ENCODE measurements around the gene ATP5F1D.
"Not testable (repeated sequence)": the region's sequence is repeated elsewhere in the genome, so short reads cannot be mapped to it uniquely, and the experiment has no call there.

The ATP5F1D gene

DNA sequence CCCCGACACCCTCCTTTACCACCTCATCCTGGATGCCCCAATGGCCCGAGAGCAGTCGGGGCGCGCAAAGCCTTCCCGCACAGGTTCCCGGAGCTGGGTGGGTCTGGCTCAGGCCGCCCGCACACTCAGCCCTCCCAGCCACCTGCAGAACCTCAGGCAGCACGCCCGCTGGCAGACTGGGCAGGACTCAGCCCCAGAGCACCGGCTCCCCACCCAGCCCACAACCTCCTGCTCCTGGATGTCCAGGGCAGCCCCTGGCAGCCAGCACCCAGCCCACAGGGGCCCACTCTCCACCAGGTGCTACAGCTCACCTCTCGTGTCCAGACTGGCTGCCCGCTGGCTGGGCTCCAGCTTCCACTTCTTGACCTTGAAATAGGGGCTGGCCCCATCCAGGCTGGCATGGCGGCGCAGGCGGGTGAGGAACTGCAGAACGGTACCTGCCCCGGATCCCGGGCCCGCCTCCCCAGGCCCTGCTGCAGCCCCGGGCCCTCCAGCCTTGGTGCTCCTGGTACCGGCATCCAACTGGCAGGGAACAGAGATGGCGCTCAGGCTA lies 8.4 kb upstream of the ATP5F1D start:
- no peak for DNase-seq (ENCODE audit: low read depth)

DNA sequence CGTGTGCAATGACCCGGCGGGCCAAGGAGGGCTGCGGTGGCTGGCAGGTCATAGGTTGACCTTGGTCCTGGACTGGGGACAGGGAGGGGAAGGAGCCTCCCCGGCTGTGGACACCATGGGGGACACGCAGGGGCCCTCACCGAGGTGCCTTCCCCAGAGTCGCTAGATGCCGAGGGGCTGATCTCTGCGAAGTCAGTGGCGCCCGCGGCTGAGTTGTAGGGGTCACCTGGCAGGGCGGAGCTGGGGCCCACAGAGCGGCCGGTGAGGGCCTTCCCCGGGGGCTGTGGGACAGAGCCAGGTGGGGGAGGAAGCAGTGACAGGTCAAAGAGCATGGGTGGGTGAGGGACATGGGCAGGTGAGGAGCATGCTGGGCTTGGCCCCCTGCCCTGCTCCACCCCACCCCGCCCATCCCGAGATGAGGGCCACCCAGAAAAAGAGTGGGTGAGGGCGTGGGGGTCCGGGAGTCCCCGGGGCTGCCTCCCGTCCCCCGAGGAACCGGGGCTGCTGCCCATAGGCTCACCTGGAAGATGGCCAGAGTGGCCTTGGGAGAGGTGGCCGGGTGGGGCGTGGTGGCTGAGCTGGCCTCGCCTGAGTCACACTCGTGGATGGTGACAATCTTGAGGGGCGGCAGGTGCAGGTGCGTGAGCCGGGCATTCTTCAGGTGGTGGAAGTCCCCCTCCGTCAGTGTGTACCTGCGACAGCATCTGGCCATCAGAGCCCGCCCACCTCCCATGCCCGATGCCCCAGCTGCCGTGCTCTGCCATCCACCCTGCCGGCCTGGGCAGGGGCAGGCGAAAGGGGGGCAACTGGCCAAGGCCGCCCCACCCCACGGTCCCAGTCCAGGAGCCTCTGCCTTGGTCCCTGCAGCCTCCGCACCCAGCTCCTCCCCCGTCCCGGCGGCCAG lies 7.2 kb upstream of the ATP5F1D start:
- DNase-seq (ENCODE audit: low read depth), result no peak

DNA sequence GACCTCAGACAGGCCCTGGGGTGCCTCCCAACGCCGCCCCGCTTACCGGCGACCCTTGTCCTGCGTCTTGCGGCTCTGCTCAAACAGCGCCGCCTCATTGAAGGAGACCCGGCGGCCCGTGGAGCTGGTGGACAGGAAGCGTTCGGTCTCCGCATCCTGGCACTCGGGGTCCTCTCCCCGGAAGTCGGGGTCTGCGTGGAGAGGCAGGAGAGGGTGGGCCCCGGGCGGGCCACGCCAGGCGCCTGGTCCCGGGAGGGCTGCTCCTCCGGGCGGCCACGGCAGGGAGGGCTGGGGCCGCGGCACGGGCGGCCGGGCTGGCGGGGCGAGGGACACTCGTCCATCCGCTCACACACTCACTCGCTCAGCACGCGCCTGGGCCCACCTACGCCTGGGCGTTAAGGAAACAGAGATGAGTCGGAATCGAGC lies 6.6 kb upstream of the ATP5F1D start:
- DNase-seq (ENCODE audit: low read depth), result no peak

DNA sequence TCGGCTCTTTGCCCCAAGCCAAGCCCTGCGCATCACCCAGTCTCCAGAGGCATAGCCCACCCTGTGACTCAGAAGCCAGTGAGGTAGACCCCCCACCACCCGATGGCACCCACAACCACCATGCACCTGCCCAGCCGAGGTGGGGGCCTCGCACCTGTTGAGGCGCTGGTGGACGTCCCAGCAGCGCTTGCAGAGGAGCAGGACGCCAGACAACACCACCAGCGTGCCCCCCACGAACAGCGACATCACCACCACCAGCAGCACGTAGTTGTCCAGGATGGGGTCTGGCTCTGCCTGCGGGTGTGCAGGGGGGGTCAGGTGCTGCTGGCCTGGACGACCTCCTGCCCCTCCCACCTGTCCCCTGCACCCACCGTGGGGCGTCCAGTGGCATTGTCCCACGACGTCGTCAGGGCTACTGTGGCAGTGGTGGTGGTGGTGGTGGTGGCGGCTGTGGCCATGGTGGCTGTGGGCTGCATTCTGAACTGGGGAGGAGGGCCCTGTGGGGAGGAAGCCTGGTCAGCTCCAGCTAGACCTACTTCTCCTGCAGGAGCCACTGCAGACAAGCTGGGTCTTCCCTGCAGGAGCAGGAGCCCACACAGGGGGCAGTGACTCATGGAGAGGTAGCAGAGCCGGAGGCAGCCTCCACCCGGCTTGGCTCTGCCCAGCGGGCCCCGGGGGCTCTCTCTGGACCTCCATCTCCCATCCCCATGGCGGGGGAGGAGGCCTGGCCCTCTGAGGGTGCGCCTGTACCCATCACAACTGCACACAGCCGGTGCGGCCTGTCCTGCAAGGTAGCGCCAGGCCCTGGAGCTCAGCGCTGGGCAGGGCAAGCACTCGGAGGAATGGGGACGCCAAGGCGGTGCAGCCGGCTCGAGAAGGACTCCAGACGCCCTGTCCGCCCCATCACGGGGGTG lies 5.7 kb upstream of the ATP5F1D start:
- DNase-seq (ENCODE audit: low read depth), result no peak

DNA sequence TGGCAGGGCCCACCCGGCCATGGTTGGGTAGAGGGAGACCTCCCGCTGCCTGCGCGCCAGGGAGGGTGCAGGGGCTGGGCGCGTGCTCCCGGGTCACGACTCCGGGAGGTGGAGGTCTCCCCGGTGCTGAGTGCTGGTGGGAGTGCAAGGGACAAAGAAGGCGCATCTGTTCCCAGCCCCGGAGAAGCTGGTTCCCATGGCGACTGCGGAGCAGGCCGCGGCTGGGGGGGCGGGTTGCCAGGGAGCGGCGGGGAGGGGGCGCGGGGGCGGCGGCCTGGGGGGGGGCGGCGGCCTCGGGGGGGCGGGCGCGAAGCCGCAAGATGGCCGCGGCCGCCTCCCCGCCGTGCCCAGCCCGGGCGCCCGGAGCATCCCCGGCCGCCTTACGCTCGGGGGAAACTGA lies 5.0 kb upstream of the ATP5F1D start:
- no peak for DNase-seq (ENCODE audit: low read depth)

DNA sequence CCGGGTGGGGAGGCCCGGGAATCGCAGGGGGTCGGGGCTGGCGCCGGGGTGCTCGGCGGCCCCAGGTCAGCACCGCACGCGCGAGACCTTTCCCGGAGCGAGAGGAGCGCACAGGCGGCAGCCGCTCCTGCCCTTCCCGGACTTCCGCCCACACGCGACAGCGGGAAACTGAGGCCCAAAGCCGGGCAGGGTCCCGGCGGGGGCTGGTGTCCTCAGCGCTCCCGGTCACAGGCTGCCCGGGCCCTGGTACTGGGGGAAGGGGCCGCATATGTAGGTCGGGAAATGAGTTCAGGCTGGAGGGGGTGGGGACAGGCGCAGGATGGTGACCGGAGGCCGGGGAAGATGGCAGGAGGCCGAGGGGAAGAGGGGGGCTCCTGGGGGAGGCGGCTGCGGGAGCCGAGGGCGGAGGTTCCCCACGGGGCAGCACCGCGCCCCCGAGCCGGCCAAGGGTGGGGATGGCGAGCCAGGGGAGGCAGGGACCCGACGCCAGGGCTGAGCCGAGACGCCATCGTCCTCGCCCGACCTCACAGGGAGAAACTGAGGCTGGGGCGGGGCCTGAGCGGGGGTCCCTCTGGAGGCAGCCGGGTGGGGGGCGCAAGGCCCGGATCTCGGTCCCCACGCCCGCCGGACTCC lies 4.4 kb upstream of the ATP5F1D start:
- DNase-seq (ENCODE audit: low read depth), result no peak

DNA sequence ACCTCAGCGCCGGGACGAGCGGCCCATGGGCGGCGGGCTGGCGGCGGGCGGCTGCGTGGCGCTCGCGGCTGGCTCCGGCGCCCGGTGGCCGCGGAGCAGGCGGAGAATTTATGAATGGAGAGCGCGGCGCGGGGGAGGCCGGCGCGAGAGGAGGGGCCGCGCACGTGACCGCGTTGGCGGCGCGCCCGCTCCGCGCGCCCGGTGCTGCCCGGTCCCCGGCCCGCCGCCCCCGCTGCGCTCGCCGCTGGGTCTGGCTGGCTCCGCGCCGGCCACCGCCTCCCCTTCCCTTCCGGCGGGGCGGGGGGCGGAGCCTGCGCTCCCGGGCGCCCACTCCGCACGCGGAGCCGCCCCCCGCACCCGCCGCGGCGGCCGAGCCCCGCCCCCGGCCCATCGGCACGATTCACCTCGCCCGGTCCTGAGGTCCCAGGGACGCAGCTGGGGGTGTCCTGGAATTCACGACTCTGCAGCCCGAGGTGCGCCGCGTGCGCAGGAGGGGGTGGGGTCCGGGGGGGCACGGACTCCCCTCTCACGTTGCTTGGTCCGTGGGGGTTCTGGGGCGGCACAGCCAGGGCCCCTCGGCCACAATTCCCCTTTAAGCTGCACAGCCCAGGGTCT lies 3.7 kb upstream of the ATP5F1D start, which contains the start of gene CBARP:
TSS of gene CBARP (minus strand) at position 252 of the 615 bp plus-strand sequence. CDS start 1,905 bp downstream, outside the sequence.
- no peak for DNase-seq (ENCODE audit: low read depth)

DNA sequence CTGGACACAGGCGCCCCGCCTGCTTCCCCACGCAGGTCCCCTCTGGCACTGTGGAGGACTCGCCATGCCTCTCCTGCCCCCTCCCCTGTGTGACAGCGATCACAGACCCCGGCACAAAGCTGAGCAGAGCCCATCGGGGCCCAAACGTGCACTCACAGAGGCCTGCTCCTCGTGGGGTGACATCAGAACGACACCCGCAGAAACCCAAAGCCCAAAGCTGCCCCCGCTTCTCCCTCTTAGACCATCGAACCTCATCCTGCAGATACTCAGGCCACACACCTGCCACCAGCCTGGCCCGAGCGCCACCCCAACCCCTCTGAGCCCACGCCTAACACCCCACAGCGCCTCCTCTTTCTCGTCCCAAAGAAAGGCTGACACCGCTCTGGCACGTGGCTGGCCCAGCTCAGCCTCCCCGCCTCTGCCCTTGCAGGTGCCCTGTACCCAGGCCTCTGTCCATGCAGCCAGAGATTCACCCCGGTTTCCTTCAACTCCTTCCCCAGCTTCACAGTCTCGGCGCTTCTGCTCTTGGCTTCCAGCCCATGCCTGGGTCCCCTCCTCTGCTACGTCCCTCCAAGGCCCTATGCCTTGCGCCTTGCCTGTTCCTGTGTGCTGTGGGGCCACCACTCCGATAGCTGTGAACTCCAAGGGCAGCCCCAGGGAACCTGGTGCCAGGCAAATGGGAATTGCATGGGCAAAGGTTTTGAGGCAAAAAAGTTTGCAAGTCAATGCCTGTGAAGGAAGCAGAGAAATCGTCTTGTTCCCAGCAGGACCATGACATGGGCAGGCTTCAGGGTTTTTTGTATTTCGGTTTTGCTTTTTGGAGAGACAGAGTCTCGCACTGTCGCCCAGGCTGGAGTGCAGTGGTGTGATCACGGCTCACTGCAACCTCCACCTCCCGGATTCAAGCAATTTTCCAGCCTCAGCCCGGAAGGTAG lies 2.9 kb upstream of the ATP5F1D start:
- no peak for DNase-seq (ENCODE audit: low read depth)

DNA sequence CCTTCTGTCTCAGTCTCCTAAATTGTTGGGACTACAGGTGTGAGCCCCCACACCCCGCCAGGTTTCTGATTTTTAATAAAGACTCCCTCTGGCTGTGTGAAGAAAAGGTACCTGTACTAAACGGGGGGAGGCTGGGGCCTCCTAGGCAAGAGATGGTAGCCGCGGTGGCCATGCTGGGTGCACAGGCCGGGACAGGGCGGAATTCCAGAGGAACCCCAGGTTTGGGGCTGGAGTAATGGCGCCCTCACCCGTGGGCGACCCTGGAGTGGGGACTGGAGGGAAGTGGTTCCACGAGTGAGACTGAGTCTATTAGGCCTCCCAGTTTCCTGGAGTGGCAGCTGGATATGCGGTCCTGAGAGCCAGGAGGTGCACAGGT lies 2.1 kb upstream of the ATP5F1D start:
- no peak for DNase-seq (ENCODE audit: low read depth)

DNA sequence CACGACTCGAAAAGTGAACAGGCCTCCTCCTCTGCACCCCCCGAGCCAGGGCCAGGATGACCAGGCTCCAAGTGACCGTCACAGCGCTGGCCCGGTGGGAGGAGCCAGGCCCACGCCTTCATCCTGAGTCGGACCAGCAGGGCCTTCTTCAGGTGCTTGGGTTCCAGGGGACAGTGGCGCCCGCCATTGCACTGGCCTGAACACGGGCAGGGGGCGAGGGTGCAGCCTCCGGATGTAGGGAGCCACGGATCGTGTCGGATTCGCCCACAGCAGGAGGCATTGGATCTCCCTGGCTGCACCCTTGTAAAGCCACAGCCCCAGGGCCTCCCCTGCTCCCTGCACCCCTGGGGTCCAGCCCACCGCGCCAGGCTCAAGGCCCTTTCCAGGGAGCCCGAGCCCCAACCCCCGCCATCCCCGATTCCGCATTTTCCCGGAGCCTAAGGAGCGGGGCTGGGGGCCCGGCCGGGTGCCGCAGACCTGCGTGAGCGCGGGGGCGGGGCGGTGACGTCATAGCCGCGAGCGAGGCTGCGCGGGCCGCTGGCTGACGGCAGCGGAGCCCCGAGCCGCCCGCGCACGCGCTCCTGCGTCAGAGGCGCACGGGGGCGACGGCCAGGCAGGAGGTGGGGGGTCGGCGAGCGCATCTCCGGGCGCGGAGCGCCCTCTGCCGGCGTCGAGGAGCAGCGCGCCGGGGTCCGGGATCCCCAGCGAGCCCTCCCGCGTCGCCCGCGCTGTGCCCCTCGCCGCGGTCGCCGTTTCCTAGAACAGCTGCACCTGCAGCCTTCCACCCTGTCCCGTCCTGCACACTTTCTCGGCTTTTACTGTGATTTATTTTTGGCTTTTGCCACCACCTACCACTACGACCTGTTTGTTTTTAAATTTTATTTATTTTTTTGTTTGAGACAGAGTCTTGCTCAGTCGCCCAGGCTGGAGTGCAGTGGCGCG lies 1.5 kb upstream of the ATP5F1D start:
- DNase-seq (ENCODE audit: low read depth), result peak; percentile 96

DNA sequence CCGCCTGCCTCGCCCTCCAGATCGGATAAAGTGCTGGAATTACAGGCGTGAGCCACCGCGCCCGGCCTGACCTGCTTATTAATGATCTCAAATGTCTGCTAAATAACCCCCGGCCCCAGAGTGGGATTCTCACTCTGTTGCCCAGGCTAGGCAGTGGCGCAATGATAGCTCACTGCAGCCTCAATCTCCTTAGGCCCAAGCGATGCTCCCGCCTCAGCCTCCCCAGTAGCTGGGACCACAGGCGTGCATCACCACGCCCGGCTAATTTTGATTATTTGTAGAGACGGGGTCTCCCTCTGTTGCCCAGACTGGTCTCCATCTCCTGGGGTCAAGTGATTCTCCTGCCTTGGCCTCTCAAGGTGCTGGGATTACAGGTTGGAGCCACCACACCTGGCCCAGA lies 626 bp upstream of the ATP5F1D start:
- DNase-seq (ENCODE audit: low read depth), result no peak

DNA sequence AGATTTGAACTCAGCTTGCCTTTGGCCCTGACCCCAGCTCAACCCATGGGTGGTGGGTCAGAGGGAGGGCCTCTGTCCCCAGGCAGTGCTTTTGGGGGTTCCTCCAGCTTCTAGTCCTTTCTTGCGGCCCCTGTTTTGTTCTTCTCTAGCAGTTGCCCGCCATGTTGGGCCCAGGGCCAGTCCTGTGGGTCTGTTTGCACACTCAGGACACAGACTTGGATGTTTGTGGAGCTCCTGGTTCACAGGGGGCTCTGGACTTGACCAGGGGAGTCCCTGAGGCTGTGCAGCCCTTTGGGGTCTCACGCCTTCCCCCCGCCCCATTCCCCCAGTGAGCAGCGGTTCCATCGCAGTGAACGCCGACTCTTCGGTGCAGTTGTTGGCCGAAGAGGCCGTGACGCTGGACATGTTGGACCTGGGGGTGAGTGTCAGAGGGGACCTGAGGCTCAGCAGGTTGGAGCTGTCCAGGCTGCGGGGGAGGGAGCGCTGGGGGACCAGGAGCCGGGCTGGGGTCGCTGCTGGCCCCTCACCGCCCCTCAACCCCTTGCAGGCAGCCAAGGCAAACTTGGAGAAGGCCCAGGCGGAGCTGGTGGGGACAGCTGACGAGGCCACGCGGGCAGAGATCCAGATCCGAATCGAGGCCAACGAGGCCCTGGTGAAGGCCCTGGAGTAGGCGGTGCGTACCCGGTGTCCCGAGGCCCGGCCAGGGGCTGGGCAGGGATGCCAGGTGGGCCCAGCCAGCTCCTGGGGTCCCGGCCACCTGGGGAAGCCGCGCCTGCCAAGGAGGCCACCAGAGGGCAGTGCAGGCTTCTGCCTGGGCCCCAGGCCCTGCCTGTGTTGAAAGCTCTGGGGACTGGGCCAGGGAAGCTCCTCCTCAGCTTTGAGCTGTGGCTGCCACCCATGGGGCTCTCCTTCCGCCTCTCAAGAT lies 2.5 kb downstream of the ATP5F1D start:
- DNase-seq (ENCODE audit: low read depth), result peak; percentile 82

DNA sequence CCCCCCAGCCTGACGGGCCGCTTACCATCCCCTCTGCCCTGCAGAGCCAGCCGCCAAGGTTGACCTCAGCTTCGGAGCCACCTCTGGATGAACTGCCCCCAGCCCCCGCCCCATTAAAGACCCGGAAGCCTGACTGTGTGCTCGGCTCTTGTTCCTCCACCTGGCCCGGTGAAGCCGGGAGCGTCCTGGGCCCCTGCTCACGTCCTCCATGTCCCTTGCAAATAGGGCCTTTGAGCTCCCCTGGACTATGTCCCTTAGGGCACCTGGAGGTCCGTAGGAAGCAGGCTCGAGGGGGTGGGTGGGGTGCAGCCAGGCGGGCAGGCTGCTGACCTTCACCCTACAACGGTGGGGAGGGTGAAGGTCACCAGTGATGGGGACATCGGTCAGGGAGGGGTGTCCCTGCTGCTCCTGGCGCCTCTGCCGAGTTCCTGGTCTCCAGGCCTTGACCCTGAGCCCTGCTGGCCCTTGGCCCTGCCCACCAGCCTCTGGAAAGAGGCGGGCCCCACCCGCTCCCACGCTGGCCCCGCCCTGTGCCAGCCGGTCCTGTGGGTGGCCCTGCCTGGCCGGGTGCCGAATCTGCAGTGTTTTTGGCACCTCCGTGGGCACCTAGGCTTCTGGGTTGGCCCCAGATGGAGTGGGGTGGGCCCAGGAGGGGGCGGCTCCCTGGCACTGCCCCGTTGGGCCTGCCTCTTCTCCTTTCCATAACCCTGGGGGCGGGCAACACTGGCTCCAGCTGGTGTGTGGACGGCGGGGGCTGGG lies 3.3 kb downstream of the ATP5F1D start:
- no peak for DNase-seq (ENCODE audit: low read depth)

DNA sequence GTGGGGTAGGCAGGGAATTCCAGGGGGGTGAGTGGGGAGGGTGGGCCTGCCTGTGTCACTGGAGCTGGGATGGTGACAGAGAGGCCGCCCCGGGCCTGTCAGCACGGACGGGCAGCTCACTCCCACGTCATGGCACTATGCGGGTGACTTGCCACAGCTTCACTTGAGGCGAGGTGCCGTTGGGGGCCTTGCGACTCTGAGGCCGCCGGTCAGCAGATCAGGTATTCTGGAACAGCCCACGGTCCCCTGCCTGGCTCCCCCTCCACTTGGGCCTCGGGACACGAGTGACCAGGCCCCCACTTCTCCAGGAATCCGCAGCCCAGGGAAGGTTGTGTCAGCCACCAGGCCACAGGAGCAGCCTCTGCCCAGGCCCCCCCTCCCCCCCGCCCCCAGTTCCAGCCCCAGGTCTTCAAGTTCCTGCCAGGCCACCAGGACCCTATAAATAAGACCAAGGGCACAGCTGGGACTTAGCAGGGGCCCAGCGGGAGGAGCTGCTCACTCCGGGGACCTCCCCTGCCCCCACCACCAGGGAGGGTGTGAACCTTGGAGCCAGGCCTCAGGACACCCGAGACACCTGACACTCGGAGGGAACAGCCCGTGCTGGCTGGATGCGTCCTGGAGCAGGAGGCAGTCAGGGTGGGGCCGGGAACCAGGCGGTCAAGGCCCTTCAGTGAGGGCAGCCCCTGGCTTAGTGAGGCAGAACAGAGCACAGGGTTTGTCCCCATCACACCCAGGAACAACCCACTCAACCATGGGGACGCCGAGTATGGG lies 4.1 kb downstream of the ATP5F1D start:
- no peak for DNase-seq (ENCODE audit: low read depth)

DNA sequence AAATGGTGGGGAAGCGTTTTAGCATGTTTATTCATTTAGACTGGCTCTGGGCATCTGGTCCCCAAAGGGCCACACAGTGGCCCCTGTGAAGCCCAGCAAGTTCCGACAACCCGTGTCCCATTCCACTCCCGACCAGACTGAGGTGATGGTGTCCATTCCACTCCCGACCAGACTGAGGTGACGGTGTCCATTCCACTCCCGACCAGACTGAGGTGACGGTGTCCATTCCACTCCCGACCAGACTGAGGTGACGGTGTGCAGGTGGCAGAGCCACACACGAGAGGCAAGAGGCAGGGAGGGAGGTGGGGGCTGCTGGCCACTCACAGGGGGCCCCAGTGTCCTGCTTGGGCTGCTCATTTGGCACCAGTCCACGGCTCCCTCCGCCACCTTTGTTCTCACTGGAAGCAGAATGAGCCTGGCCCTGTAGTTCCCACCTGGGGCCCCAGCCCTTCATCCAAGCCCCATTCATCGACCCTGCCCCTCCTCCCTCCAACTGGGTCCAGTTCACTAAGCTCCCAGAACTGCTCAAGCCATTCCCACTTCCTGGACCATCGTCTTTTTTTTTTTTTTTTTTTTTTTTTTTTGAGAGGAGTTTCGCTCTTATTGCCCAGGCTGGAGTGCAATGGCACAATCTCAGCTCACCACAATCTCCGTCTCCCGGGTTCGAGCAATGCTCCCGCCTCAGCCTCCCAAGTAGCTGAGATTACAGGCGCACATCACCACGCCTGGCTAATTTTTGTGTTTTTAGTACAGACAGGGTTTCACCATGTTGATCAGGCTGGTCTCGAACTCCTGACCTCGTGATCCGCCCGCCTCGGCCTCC lies 4.9 kb downstream of the ATP5F1D start:
- not testable (repeated sequence) for DNase-seq (ENCODE audit: low read depth)

DNA sequence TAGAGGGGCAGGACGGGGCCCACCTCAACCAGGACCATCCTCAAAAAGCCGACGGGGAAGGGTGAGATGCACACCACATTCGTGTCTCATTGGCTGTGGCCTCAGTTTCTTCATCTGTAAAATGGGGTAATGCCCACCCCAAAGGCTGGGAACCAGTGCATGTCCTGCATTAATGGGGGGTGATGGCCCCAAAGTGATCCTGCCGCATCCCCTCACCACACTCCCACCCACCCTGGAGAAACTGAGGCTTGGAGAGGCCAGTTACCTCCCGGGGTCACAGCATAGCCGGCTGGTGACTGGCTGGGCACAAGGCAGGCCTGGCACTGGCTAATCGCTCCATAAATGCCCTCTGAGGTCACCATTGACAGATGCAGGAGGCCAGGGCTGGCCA lies 6.2 kb downstream of the ATP5F1D start:
- no peak for DNase-seq (ENCODE audit: low read depth)

All from stimulated activated CD8-positive, alpha-beta memory T cell treated with anti-CD3 and anti-CD28 coated beads, Interleukin-12 subunit alpha, Interleukin-12 subunit beta, amount 100 ng/mL, for 4 hours (primary cell).